OCI-LY1 (cell line): ENCODE measurements around the gene KLHL14.

ENCODE experiments used
- H2AFZ ChIP-seq: fragments of 200-600 bp; sonication (generic), shearing (Covaris generic); 2 replicates; pipeline ENCODE4 v1.6.0; 2014; ENCODE audit warnings: antibody characterized with exemption, mild to moderate bottlenecking, low read length
- H3F3A ChIP-seq: fragments of 200-600 bp; sonication (generic), shearing (Covaris generic); 2 replicates; pipeline ENCODE4 v1.6.0; 2014; ENCODE audit warnings: mild to moderate bottlenecking, antibody characterized with exemption, low read length, moderate library complexity; ENCODE audit not compliant: insufficient read depth
- H3K27ac ChIP-seq: fragments of 200-600 bp; sonication (generic); 2 replicates; pipeline ENCODE4 v1.5.1; 2014; ENCODE audit warnings: low read length, mixed run types, mild to moderate bottlenecking, low read depth; ENCODE audit not compliant: poor library complexity, severe bottlenecking
- H3K27me3 ChIP-seq: fragments of 200-600 bp; sonication (generic); 2 replicates; pipeline ENCODE4 v1.6.0; 2014; ENCODE audit warnings: antibody characterized with exemption, mild to moderate bottlenecking, low read length, moderate library complexity; ENCODE audit not compliant: insufficient read depth
- H3K36me3 ChIP-seq: fragments of 200-600 bp; sonication (generic); 2 replicates; pipeline ENCODE4 v1.6.1; 2014; ENCODE audit warnings: mild to moderate bottlenecking, antibody characterized with exemption, low read length, moderate library complexity, mixed read lengths; ENCODE audit not compliant: insufficient read depth
- H3K4me1 ChIP-seq: fragments of 200-600 bp; sonication (generic); 2 replicates; pipeline ENCODE4 v1.5.1; 2014; ENCODE audit warnings: mild to moderate bottlenecking, low read length, moderate library complexity; ENCODE audit not compliant: insufficient read depth, severe bottlenecking
- H3K4me2 ChIP-seq: fragments of 200-600 bp; sonication (generic), shearing (Covaris generic); 2 replicates; pipeline ENCODE4 v1.6.1; 2014; ENCODE audit warnings: low read length
- H3K4me3 ChIP-seq: fragments of 200-600 bp; sonication (generic); 2 replicates; pipeline ENCODE4 v1.5.1; 2014; ENCODE audit warnings: low read length, low read depth, mild to moderate bottlenecking, mixed read lengths; ENCODE audit not compliant: poor library complexity, severe bottlenecking
- H3K79me2 ChIP-seq: fragments of 200-600 bp; shearing (Covaris generic); 2 replicates; pipeline ENCODE4 v1.6.1; 2016; ENCODE audit warnings: mixed run types, low read length, mixed read lengths; ENCODE audit not compliant: insufficient read depth
- H3K9ac ChIP-seq: fragments of 200-600 bp; sonication (generic), shearing (Covaris generic); 2 replicates; pipeline ENCODE4 v1.6.1; 2014; ENCODE audit warnings: mild to moderate bottlenecking, low read length, mixed read lengths
- H3K9me2 ChIP-seq: fragments of 200-600 bp; sonication (generic), shearing (Covaris generic); 2 replicates; pipeline ENCODE4 v1.6.1; 2014; ENCODE audit warnings: low read depth, mild to moderate bottlenecking, low read length, mixed read lengths
- H3K9me3 ChIP-seq: fragments of 200-600 bp; shearing (Covaris generic); 2 replicates; pipeline ENCODE4 v1.6.1; 2014; ENCODE audit warnings: low read length, mixed read lengths
- H4K20me1 ChIP-seq: fragments of 200-600 bp; sonication (generic), shearing (Covaris generic); 2 replicates; pipeline ENCODE4 v1.6.0; 2016; ENCODE audit warnings: mild to moderate bottlenecking, low read length; ENCODE audit not compliant: insufficient read depth
- EZH2 ChIP-seq: fragments of 200-600 bp; sonication (generic), shearing (Covaris generic); IDR thresholded peaks from 2 replicates; pipeline ENCODE4 v1.8.0; 2017; ENCODE audit warnings: borderline replicate concordance, mixed run types, mild to moderate bottlenecking, antibody characterized with exemption, low read length, moderate library complexity, mixed read lengths
- TF ChIP-seq, protein P1 (sequence below): fragments of 200-600 bp; sonication (generic), shearing (Covaris generic); IDR thresholded peaks from 2 replicates; pipeline ENCODE4 v1.5.1; 2017; ENCODE audit warnings: mild to moderate bottlenecking, antibody characterized with exemption, low read length, moderate library complexity, mixed read lengths

Gene KLHL14

DNA sequence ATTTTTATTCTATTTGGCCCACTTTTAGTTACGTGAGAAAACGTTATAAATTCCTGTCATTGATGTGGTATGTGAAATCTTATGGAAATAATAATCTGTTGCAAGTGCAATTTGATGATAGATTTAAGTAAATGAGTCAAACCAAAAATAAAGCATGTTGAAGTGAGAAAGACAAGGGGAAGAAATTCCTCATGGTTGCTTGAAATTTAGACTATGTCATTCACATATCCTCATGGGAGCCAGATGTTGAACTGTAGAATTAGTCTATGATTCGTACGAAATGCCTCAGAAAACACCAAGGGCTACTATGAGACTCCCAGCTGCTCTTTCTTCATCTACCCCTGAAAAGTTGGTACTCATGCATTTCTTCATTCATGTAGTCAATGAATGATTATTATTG lies 55.7 kb downstream of the KLHL14 start:
- H3F3A ChIP-seq = no peaks in the 10 kb centered on the region
- no peaks in the 10 kb centered on the region for H3K9me3 ChIP-seq
- H3K27ac ChIP-seq = no peak overlapping the region
- TF ChIP-seq, protein P1, sequence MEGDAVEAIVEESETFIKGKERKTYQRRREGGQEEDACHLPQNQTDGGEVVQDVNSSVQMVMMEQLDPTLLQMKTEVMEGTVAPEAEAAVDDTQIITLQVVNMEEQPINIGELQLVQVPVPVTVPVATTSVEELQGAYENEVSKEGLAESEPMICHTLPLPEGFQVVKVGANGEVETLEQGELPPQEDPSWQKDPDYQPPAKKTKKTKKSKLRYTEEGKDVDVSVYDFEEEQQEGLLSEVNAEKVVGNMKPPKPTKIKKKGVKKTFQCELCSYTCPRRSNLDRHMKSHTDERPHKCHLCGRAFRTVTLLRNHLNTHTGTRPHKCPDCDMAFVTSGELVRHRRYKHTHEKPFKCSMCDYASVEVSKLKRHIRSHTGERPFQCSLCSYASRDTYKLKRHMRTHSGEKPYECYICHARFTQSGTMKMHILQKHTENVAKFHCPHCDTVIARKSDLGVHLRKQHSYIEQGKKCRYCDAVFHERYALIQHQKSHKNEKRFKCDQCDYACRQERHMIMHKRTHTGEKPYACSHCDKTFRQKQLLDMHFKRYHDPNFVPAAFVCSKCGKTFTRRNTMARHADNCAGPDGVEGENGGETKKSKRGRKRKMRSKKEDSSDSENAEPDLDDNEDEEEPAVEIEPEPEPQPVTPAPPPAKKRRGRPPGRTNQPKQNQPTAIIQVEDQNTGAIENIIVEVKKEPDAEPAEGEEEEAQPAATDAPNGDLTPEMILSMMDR = no peak
- no peak for TF ChIP-seq EZH2
- peaks cover 14% of the 10 kb centered on the region for H3K36me3 ChIP-seq
- no peaks in the 10 kb centered on the region for H3K79me2 ChIP-seq
- no peaks in the 10 kb centered on the region for H3K9me2 ChIP-seq
- peaks cover 18% of the 10 kb centered on the region for H3K4me1 ChIP-seq
- no peak overlapping the region for H2AFZ ChIP-seq
- no peak overlapping the region for H3K9ac ChIP-seq
- H4K20me1 ChIP-seq = no peaks in the 10 kb centered on the region
- no peaks in the 10 kb centered on the region for H3K27me3 ChIP-seq
- no peak overlapping the region for H3K4me2 ChIP-seq
- H3K4me3 ChIP-seq = no peak overlapping the region

DNA sequence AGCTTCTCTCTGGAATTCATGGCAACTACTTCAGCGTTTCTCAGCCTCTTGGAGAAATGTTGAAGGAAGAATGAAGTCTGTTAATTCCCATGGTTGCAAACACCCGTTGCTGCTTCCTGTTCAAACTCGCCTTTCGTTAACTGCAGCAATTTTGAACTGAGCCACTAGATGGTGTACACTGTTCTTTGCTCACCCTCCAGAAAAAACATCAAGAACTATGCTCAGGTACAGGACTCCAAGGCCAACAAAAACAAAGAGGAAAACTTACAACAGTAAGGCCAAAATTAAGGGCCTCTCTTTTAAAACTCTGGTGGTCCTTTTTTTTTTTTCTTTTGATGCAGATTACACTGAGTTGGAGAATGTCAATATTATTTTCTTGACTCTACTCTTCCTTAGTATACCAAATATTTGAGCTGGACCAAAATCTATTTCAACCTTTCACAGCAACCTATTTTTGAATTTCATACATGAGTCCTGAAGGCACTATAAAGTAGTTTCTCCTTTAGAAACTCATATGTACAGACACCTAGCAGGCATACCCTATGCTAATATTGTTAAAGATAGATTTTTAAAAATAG lies 58.2 kb downstream of the KLHL14 start:
- H3K4me3 ChIP-seq = no peak overlapping the region
- H3K79me2 ChIP-seq = no peaks in the 10 kb centered on the region
- H4K20me1 ChIP-seq = no peaks in the 10 kb centered on the region
- peaks cover under 1% of the 10 kb centered on the region; the same call in 1 of the 2 replicates for H3K36me3 ChIP-seq
- no peaks in the 10 kb centered on the region for H3F3A ChIP-seq
- no peaks in the 10 kb centered on the region for H3K9me2 ChIP-seq
- no peak overlapping the region; the same call in 1 of the 2 replicates for H3K4me2 ChIP-seq
- no peak overlapping the region for H3K9ac ChIP-seq
- peak overlapping the region; percentile 3 for H3K27ac ChIP-seq
- peaks cover 18% of the 10 kb centered on the region for H3K4me1 ChIP-seq
- no peak for TF ChIP-seq EZH2
- TF ChIP-seq, protein P1 = peak; percentile 86
- no peaks in the 10 kb centered on the region for H3K9me3 ChIP-seq
- no peak overlapping the region for H2AFZ ChIP-seq
- H3K27me3 ChIP-seq = no peaks in the 10 kb centered on the region

DNA sequence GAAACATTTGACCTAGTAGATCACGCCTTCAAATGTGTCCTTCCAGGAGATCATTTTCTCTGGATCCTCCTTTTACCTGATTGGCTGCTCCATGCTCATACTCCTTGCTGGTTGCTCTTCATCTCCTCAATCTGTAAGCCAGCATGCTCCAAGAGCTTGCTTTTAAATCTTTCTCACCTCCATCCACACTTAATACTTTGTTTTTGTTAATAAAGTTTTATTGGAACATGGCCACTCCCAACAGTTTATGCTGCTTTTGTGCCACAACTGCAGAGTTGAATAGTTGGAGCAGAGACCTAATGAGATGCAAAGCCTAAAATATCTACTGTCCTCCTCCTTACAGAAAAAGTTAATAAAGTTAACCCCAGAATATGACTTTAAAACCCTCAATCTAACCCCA lies 60.0 kb downstream of the KLHL14 start:
- TF ChIP-seq EZH2 = no peak
- TF ChIP-seq, protein P1 = no peak
- peaks cover 3% of the 10 kb centered on the region; the same call in 1 of the 2 replicates for H3K36me3 ChIP-seq
- H3K9me3 ChIP-seq = no peaks in the 10 kb centered on the region
- no peak overlapping the region for H3K27ac ChIP-seq
- no peak overlapping the region for H3K4me2 ChIP-seq
- H3K79me2 ChIP-seq = no peaks in the 10 kb centered on the region
- no peak overlapping the region for H3K9ac ChIP-seq
- H3K9me2 ChIP-seq = no peaks in the 10 kb centered on the region
- no peak overlapping the region for H3K4me3 ChIP-seq
- peaks cover 18% of the 10 kb centered on the region for H3K4me1 ChIP-seq
- no peaks in the 10 kb centered on the region for H4K20me1 ChIP-seq
- H2AFZ ChIP-seq = no peak overlapping the region
- H3F3A ChIP-seq = no peaks in the 10 kb centered on the region
- H3K27me3 ChIP-seq = no peaks in the 10 kb centered on the region
